Activated CD8-positive, alpha-beta memory T cell treated with anti-CD3 and anti-CD28 coated beads, Interleukin-2, amount 50 U/mL, for 4 hours (primary cell): ENCODE results near the gene CHRNB2.

ENCODE experiments used
- DNase-seq: peaks from one replicate; pipeline ENCODE4 v3.0.0-alpha.2; 2020

The CHRNB2 gene

GRCh38 chr1:154582885-154583284, 15.3 kb downstream of the CHRNB2 start:
- no peak for DNase-seq

- no peak for DNase-seq
Measured at GRCh38 chr1:154583773-154584172, 16.2 kb downstream of the CHRNB2 start.

GRCh38 chr1:154584267-154584994, 16.9 kb downstream of the CHRNB2 start:
- DNase-seq, result no peak

GRCh38 chr1:154586231-154586630, 18.7 kb downstream of the CHRNB2 start:
- DNase-seq, result no peak

GRCh38 chr1:154586641-154587040, 19.1 kb downstream of the CHRNB2 start:
- no peak for DNase-seq

GRCh38 chr1:154589780-154590179, 22.2 kb downstream of the CHRNB2 start:
- DNase-seq, result no peak

- DNase-seq, result no peak
Measured at GRCh38 chr1:154590756-154591155, 23.2 kb downstream of the CHRNB2 start.

- DNase-seq, result no peak
Measured at GRCh38 chr1:154591206-154591605, 23.6 kb downstream of the CHRNB2 start.

- DNase-seq, result no peak
Measured at GRCh38 chr1:154593390-154593789, 25.8 kb downstream of the CHRNB2 start.

GRCh38 chr1:154594811-154595210, 27.2 kb downstream of the CHRNB2 start:
- no peak for DNase-seq

- no peak for DNase-seq
Measured at GRCh38 chr1:154595621-154596020, 28.0 kb downstream of the CHRNB2 start.

- DNase-seq, result no peak
Measured at GRCh38 chr1:154598871-154599635, 31.5 kb downstream of the CHRNB2 start.

- DNase-seq, result no peak
Measured at GRCh38 chr1:154599658-154600057, 32.1 kb downstream of the CHRNB2 start.

GRCh38 chr1:154603317-154603716, 35.7 kb downstream of the CHRNB2 start:
- DNase-seq, result no peak

GRCh38 chr1:154605534-154605933, 38.0 kb downstream of the CHRNB2 start:
- DNase-seq, result no peak

- no peak for DNase-seq
Measured at GRCh38 chr1:154607106-154607608, 39.6 kb downstream of the CHRNB2 start.

GRCh38 chr1:154607609-154608396, 40.2 kb downstream of the CHRNB2 start, which contains the start of gene ADAR:
TSS of gene ADAR (minus strand) at chr1:154608186. CDS start at chr1:154608006, 180 bp downstream.
- DNase-seq, result peak; percentile 85

- peak; percentile 27 for DNase-seq
Measured at GRCh38 chr1:154608397-154609270, 41.1 kb downstream of the CHRNB2 start.

GRCh38 chr1:154609398-154610380, 42.1 kb downstream of the CHRNB2 start:
- DNase-seq, result peak; percentile 50

GRCh38 chr1:154611150-154611862, 43.7 kb downstream of the CHRNB2 start:
- DNase-seq, result no peak
